DMS 273 (cell line): ENCODE results near the gene TRPC4AP.

Experiments
- DNase-seq: peaks from one replicate; lab custom pipeline; 2025; ENCODE audit not compliant: unreplicated experiment; lab: John Stamatoyannopoulos, UW

TRPC4AP gene

GRCh38 chr20:34974246-34974645, 118.4 kb downstream of the TRPC4AP start:
- no peak for DNase-seq

- no peak for DNase-seq
These were observed 120.9 kb downstream of the TRPC4AP start for GRCh38 chr20:34971561-34972235.

- DNase-seq: no peak
These were observed 121.6 kb downstream of the TRPC4AP start for GRCh38 chr20:34970846-34971560.

GRCh38 chr20:34970193-34970840, 122.3 kb downstream of the TRPC4AP start:
- DNase-seq: no peak

GRCh38 chr20:34968042-34968775, 124.4 kb downstream of the TRPC4AP start:
- DNase-seq: no peak

GRCh38 chr20:34967421-34967820, 125.2 kb downstream of the TRPC4AP start:
- no peak for DNase-seq

GRCh38 chr20:34965051-34965450, 127.6 kb downstream of the TRPC4AP start:
- DNase-seq: no peak

- DNase-seq: no peak
These were observed 128.1 kb downstream of the TRPC4AP start for GRCh38 chr20:34964486-34964885.

- DNase-seq: no peak
These were observed 135.7 kb downstream of the TRPC4AP start for GRCh38 chr20:34956751-34957472.

GRCh38 chr20:34956041-34956458, 136.6 kb downstream of the TRPC4AP start:
- no peak for DNase-seq

- peak; percentile 99 for DNase-seq
These were observed 137.2 kb downstream of the TRPC4AP start, which contains the start of the genes GSS and MYH7B for GRCh38 chr20:34955231-34956040. TSS of gene GSS (minus strand) at chr20:34955806. CDS start at chr20:34951852, 3,954 bp downstream. TSS of gene MYH7B (plus strand) at chr20:34955868. CDS start at chr20:34978006, 22,138 bp downstream.

- DNase-seq: peak; percentile 70
These were observed 137.7 kb downstream of the TRPC4AP start for GRCh38 chr20:34954904-34955230.

- DNase-seq: no peak
These were observed 138.6 kb downstream of the TRPC4AP start for GRCh38 chr20:34953960-34954359.

- peak; percentile 31 for DNase-seq
These were observed 139.9 kb downstream of the TRPC4AP start for GRCh38 chr20:34952671-34953070.
